RWPE1 (cell line): Measurements from ENCODE around the gene HOXA3.

Experiments
- CTCF ChIA-PET: fragments of 350-600 bp; sonication (Branson Sonifier 250); formaldehyde crosslinking; extraction: SDS; loops from one replicate; lab custom pipeline; 2021; lab: Yijun Ruan, JAX
- POLR2A ChIA-PET: fragments of 400-600 bp; formaldehyde crosslinking; extraction: SDS; loops from one replicate; lab custom pipeline; 2020; ENCODE audit warnings: antibody characterized with exemption; ENCODE audit not compliant: low non-redundant PET; lab: Yijun Ruan, JAX
- DNase-seq: peaks from one replicate; pipeline ENCODE4 v3.0.0; 2012; ENCODE audit warnings: low spot score
- H3K27ac ChIP-seq: fragments of 450-650 bp; 2 replicates; pipeline ENCODE4 v1.5.1; 2017
- TF ChIP-seq, protein P1 (sequence below): fragments of 450-650 bp; conservative IDR thresholded peaks from 2 replicates; pipeline ENCODE4 v1.5.1; 2017; ENCODE audit warnings: low read depth, mild to moderate bottlenecking

The HOXA3 gene

DNA sequence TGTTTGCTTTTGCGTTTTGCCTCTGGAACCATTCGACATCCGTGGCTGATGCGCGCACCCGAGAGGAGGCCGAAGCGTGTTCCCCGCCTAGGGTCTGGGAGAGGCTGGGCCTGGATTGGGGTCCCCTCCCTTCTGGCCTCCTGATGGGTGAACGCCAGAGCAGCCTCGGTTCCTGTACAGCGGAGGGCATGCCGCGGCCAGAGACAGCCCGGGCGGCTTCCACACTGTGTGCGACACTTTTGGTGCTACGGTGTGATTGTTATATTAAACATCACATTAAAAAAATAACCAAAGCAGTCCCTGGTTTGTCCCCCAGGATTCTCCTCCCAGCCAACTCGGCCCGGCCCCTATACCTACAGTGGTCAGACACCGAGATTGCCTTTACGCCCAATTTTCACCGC is 7.8 kb upstream of the HOXA3 start:
- CTCF ChIA-PET = interaction anchor here (0.6 to 2.5 kb wide), 15 partner anchors 9 to 962 kb away, joined by 3 to 45 read pairs (median 5); partner anchors contain the start of genes HOXA10, HOXA3 and HOXA5
- TF ChIP-seq, protein P1, sequence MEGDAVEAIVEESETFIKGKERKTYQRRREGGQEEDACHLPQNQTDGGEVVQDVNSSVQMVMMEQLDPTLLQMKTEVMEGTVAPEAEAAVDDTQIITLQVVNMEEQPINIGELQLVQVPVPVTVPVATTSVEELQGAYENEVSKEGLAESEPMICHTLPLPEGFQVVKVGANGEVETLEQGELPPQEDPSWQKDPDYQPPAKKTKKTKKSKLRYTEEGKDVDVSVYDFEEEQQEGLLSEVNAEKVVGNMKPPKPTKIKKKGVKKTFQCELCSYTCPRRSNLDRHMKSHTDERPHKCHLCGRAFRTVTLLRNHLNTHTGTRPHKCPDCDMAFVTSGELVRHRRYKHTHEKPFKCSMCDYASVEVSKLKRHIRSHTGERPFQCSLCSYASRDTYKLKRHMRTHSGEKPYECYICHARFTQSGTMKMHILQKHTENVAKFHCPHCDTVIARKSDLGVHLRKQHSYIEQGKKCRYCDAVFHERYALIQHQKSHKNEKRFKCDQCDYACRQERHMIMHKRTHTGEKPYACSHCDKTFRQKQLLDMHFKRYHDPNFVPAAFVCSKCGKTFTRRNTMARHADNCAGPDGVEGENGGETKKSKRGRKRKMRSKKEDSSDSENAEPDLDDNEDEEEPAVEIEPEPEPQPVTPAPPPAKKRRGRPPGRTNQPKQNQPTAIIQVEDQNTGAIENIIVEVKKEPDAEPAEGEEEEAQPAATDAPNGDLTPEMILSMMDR = no peak
- no peak for DNase-seq
- POLR2A ChIA-PET = no interaction called here
- H3K27ac ChIP-seq = peak overlapping the region; percentile 94

DNA sequence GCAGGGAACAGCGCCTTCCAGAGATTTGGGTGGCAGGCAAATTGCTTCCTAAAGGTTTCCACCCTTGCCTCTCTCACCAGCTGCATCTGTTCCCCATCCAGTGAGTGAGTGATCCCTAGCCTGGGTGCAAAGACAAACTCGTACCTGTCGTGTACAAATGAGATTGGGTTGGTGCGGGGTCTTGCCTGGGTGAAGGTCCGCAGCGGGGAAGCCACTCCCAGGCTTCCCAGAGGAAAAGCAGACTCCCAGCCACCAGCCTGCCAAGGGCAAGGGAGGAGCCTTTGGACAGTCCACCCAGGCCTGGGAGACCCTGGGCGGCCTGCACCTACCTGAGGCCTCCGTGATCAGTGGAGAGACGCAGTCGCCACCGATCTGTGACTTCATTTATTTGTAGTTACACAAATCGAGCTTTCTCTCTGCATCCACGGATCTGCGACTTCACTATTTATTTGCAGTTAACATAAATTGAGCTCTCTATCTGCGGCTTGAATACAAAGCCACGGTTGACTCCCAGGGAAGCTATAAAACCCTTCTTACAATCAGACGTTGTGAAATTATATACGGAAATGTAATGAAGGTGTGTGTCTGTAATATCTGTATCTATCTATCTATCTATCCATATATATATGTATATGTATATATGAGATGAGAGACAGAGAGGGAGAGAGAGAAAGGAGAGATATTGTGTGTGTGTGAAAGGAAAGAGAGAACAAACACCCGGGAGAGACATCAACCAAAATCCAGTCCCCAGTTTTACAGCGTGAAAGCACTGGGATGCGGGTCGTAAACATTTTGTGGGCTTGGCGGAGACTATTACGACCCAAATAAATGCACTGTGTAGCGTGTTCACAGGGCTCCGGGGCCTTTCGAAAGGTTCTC is 7.1 kb upstream of the HOXA3 start:
- ChIA-PET CTCF (interaction anchor here (0.7 to 1.3 kb wide), 4 partner anchors 9 to 352 kb away, joined by 3 to 4 read pairs (median 3); no protein-coding TSS in a partner anchor), POLR2A (no interaction called here)
- no peak for DNase-seq
- TF ChIP-seq, protein P1 = no peak
- peak overlapping the region; percentile 94 for H3K27ac ChIP-seq

DNA sequence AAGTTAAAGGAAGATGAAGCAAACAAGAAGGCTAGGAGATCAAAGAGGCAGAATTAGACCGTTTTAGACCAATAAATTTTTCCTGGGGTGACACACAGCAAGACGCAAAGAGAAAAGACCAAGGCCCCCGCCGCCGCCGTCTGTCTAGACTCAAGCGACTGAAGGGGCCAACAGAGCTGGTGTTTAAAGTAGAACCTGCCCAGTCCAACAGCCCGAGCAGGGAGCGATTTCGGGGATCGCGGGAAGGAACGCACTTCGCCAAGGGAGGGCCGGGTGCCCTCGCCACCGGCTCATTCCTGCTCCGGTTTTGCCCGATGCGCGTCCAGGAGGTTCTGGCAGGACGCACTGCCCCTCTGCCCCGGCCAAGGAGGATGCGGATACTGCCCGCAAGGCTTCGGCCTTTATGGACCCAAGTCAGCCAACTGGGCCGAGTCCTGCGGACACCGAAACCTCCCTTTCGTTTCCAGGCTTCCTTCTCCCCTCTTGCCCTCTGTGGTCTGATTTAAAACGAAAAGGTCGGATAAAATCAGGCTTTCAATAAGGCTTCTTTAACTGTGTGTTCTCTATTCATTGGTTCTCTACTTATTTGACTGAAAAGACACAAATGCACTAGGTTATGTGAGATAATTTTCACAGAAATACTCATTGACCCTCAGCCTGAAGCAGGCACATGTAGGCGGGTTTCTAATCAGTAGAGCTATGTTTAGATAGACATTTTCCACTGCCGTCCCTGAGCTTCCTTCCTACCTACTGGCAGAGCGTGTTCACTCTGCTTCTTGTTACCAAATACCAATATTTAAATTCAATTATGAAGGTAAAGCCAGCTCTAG is 6.3 kb upstream of the HOXA3 start:
- H3K27ac ChIP-seq = peak overlapping the region; percentile 19; the same call in 1 of the 2 replicates
- POLR2A ChIA-PET = no interaction called here
- TF ChIP-seq, protein P1 = no peak
- CTCF ChIA-PET = interaction anchor here (0.7 to 1.3 kb wide), 4 partner anchors 8 to 75 kb away, joined by 3 to 4 read pairs (median 3); no protein-coding TSS in a partner anchor
- no peak for DNase-seq

DNA sequence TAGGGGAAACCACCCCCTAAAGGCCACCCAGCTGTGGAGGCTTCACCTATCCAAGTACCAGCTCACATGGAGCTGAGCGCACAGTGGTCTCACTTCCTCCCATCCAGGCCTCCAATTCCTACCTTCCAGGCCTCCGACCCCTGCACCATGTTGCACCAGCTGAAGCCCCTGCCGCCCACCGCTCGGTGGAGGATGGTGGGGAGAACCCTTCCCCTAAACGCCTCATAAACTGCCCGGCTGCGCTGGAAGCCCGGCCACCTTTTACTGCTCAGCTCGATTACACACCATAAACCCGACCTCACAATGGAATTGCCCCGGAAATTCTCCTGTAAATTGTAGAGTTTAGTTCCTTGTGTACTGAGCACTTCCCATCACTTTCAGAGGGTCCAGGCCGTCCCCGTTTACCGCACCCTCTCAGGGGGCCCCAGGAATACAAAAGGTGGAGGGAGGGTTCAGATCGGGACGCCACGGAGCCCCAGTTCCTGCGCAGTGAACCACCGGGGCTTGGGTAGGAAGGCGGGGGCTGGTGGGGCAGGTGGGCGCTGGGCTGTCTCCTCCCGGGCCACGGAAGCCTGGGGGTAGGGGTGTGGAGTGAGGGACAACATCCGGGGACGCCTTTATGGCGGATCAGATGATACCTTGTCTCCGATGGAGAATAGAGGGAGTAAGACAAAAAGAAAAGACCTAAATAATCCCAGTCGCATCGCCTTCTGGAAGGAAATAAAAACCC is 5.5 kb upstream of the HOXA3 start:
- POLR2A ChIA-PET = no interaction called here
- no peak for DNase-seq
- H3K27ac ChIP-seq = peak overlapping the region; percentile 90
- CTCF ChIA-PET = interaction anchor here (0.7 kb wide), 1 partner anchor 14 kb away, joined by 3 read pairs; no protein-coding TSS in a partner anchor
- TF ChIP-seq, protein P1 = no peak

DNA sequence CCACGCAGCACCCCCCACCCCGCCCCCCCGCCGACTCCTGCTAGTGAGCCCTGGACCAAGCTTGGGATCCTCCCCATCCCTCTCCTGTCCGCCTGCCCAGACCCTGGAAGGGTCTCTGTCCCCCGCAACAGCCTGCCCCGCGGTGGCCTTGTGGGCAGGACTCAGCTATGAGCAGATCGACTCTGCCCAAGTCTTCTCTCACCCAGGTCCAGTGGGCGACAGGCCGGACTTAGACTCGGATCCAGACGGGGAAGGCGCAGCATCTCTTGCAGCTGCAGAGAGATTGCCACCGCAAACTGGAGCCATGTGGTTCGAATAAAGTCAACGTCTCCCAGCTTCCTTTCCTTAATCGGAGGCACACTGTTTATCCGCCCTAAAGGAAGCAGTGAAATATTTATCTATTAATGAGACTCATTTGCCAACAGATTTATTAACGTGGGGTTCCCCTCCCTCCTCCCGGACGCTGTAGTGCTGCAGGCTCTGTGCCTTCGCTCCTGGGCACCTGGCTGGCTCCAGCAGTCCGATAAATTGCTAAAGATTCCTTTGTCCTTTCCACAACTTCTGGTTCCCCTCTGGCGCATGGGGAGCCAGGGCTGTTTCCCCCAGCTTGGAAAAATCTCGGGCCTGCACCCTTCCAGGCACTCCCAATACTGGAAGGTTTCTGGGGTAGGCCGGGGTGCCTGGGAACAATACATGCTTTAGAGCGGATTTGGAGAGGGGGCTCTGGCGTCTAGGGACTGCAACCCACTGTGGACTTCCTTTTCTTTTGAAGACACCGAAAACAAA is 4.7 kb upstream of the HOXA3 start:
- POLR2A ChIA-PET = no interaction called here
- TF ChIP-seq, protein P1 = no peak
- CTCF ChIA-PET = interaction anchor here (1.1 to 1.4 kb wide), 2 partner anchors 13 to 489 kb away, joined by 3 to 6 read pairs; partner anchors contain the start of gene HOXA5
- peak overlapping the region; percentile 90 for H3K27ac ChIP-seq
- DNase-seq = no peak
